Measurements from ENCODE around the gene PSME4. TPM values are rescaled to one million over a fixed set of nuclear protein-coding genes. Genes with fewer than 3 reads are reported as not detected.
A peak's percentile ranks its signal among the peaks of the same experiment; 100 is the strongest.

Gene PSME4
- total and polyA plus RNA-seq, 2 of the 13 experiments (the other 11 are each of a cell fraction or from before 2014, with no cell fraction given): 52.1 to 77.8 TPM

DNA sequence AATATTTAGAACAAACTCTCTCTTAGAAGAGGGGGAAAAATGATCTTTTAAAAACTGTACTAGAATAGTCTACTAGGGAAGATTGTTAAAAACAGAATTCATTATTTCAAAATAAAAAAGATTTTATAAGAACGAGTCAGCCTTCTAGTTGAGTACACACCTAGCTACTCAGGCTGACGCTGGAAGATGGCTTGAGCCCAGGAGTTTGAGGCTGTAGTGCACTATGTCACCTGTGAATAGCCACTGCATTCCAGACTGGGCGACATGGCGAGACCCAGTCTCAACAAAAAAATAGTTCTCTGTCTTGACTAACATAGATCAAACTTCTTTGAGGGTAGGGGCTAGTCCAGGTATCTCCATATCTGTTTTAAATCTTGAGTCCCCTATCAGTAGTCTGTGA lies 150.1 kb downstream of the PSME4 start:
- intact Hi-C loops (cut with micrococcal nuclease; ENCODE audit: unreplicated experiment) (no loop called here), in situ Hi-C loops (cut with HindIII; ENCODE audit: extremely low pct_ligation_motif_present, low pct_unique_long_range_greater_than_20kb) (no loop called here)
- H3K9me3 ChIP-seq (ENCODE audit: low read length): no peaks in the 10 kb centered on the region
- ChIA-PET CTCF (ENCODE audit: low intra/inter-chr PET ratio, low total read pairs) (no interaction called here), POLR2A (no interaction called here)
- WGBS (ENCODE audit: low lambda C conversion rate): 97% methylated on average over 4 of the region's 4 CpGs
- no peak for DNase-seq (ENCODE audit: low spot score)
- no peak overlapping the region for H2AFZ ChIP-seq (ENCODE audit: low read length)
- H3K36me3 ChIP-seq (replicated peaks in 1 of 2; ENCODE audit: control insufficient read depth in 1 of 2, insufficient read depth in 2 of 2, low read length in 2 of 2): peaks cover 10 to 31% of the 10 kb centered on the region in 2 experiments
- no peaks in the 10 kb centered on the region for H4K20me1 ChIP-seq (ENCODE audit: insufficient read depth, low read length)
- TF ChIP-seq RXRB (CRISPR knock-in tag; IDR thresholded peaks at IDR 0.05; ENCODE audit: borderline replicate concordance) (no peak), ZNF33A (CRISPR knock-in tag; IDR thresholded peaks at IDR 0.05; ENCODE audit: borderline replicate concordance) (no peak), NFRKB (IDR thresholded peaks at IDR 0.05) (no peak), ZNF557 (CRISPR knock-in tag; IDR thresholded peaks at IDR 0.05) (no peak), ATRX (CRISPR knock-in tag; IDR thresholded peaks at IDR 0.05; ENCODE audit: borderline replicate concordance) (no peak), RORA (CRISPR knock-in tag; IDR thresholded peaks at IDR 0.05) (no peak), ZNF569 (CRISPR knock-in tag; IDR thresholded peaks at IDR 0.05; ENCODE audit: borderline replicate concordance) (no peak)
- TF ChIP-seq, protein P1, sequence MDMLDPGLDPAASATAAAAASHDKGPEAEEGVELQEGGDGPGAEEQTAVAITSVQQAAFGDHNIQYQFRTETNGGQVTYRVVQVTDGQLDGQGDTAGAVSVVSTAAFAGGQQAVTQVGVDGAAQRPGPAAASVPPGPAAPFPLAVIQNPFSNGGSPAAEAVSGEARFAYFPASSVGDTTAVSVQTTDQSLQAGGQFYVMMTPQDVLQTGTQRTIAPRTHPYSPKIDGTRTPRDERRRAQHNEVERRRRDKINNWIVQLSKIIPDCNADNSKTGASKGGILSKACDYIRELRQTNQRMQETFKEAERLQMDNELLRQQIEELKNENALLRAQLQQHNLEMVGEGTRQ (IDR thresholded peaks at IDR 0.05; ENCODE audit: low read depth, low read length): no peak
- TF ChIP-seq, protein P1 (CRISPR knock-in tag; IDR thresholded peaks at IDR 0.05; ENCODE audit: borderline replicate concordance): no peak
- H3K9ac ChIP-seq (ENCODE audit: insufficient read depth, low read depth, low read length): no peak overlapping the region
- no peak overlapping the region for H3K4me3 ChIP-seq (replicated peaks in 1 of 3; ENCODE audit: insufficient read depth in 1 of 3, low read depth in 2 of 3, low read length in 3 of 3)
- no peaks in the 10 kb centered on the region for H3K79me2 ChIP-seq (ENCODE audit: insufficient read depth, low read length)
- no peak overlapping the region for H3K4me2 ChIP-seq (ENCODE audit: low read depth, low read length)
- no peaks in the 10 kb centered on the region for H3K27me3 ChIP-seq (ENCODE audit: control insufficient read depth in 1 of 2, insufficient read depth in 2 of 2, low read length in 2 of 2)
- FAIRE-seq: no peak
- ATAC-seq: peak; percentile 16; the same call in 2 of the 3 replicates
- no peak overlapping the region for H3K27ac ChIP-seq (ENCODE audit: extremely low read length, insufficient read depth, low read length)
- peaks cover 30% of the 10 kb centered on the region for H3K4me1 ChIP-seq (ENCODE audit: insufficient read depth, low read length)
- BruUV-seq (replicated peaks): no TSS peak

Data from HepG2 (cell line).